Peyer's patch (tissue), 4 donors: ENCODE measurements around the gene TAAR2.

Experiments used
- POLR2A ChIP-seq, 2 donors: fragments of 450-650 bp; IDR thresholded peaks; one replicate each; pipeline ENCODE4 v1.5.1; 2017; ENCODE audit warnings: antibody characterized with exemption in 2 of 2, mild to moderate bottlenecking in 2 of 2, moderate library complexity in 2 of 2
- TF ChIP-seq, protein P1 (sequence below), 6 experiments: fragments of 450-650 bp in 4 of 6; fragments of 200-600 bp in 2 of 6; sonication (generic) in 1 of 6; IDR thresholded peaks; one replicate each; pipeline ENCODE4 v1.5.1; 2017 to 2019; ENCODE audit warnings: antibody characterized with exemption in 6 of 6, mild to moderate bottlenecking in 3 of 6, moderate library complexity in 1 of 6

DNA sequence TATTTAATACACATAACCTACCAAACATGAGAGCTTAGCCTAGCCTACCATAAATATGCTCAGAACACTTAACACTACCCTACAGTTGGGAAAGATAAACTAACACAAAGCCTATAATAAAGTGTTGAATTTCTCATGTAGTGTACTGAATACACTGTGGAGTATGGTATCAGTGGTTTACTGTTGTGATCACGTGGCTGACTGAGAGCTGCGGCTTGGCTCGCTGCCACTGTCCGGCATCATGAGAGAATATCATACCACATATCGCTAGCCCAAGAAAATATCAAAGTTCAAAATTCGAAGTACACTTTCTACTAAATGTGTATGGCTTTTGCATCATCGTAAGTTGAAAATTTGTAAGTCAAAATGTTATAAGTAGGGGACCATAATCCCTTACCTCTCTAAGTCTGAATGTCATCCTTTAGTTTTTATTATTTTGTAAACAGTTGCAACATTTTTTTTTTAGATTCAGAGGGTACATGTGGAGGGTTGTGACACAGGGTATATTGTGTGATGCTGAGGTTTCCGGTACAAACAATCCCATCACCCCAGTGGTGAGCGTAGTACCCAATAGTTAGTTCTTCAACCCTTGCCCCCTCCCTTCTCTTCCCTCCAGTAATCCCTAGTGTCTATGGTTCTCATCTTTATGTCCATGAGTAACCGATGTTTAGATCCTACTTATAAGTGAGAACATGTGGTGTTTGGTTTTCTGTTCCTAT, 49.5 kb upstream of the TAAR2 start:
- TF ChIP-seq, protein P1, sequence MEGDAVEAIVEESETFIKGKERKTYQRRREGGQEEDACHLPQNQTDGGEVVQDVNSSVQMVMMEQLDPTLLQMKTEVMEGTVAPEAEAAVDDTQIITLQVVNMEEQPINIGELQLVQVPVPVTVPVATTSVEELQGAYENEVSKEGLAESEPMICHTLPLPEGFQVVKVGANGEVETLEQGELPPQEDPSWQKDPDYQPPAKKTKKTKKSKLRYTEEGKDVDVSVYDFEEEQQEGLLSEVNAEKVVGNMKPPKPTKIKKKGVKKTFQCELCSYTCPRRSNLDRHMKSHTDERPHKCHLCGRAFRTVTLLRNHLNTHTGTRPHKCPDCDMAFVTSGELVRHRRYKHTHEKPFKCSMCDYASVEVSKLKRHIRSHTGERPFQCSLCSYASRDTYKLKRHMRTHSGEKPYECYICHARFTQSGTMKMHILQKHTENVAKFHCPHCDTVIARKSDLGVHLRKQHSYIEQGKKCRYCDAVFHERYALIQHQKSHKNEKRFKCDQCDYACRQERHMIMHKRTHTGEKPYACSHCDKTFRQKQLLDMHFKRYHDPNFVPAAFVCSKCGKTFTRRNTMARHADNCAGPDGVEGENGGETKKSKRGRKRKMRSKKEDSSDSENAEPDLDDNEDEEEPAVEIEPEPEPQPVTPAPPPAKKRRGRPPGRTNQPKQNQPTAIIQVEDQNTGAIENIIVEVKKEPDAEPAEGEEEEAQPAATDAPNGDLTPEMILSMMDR (IDR thresholded peaks at IDR 0.05) = no peak
- TF ChIP-seq POLR2A (IDR thresholded peaks at IDR 0.05) = no peak
